Stimulated activated naive CD8-positive, alpha-beta T cell treated with anti-CD3 and anti-CD28 coated beads, Interleukin-15, amount 100 ng/mL, for 72 hours (primary cell): ENCODE measurements around the gene NKX6-2.
"Not testable (repeated sequence)": the region's sequence is repeated elsewhere in the genome, so short reads cannot be mapped to it uniquely, and the experiment has no call there.

Experiments used
- ATAC-seq: fragments of 150-1000 bp; cut with Tn5 transposase; 2 replicates; pipeline ENCODE4 v1.10.0; 2021; ENCODE audit warnings: mild to moderate bottlenecking, moderate library complexity
- DNase-seq, 2 donors: peaks; one replicate each; pipeline ENCODE4 v3.0.0; 2021 to 2022
- H3K27ac Mint-ChIP-seq, 2 donors: one replicate each; pipeline ENCODE4 v1.8.0; 2022; ENCODE audit warnings: mild to moderate bottlenecking in 2 of 2, mixed read lengths in 2 of 2, moderate library complexity in 2 of 2
- H3K27me3 Mint-ChIP-seq: one replicate; pipeline ENCODE4 v1.8.0; 2022; ENCODE audit warnings: mixed read lengths
- H3K4me1 Mint-ChIP-seq: one replicate; pipeline ENCODE4 v1.8.0; 2022; ENCODE audit warnings: mild to moderate bottlenecking, mixed read lengths
- H3K4me3 Mint-ChIP-seq, 2 donors: one replicate each; pipeline ENCODE4 v1.8.0; 2022; ENCODE audit warnings: mild to moderate bottlenecking in 2 of 2, mixed read lengths in 2 of 2, moderate library complexity in 1 of 2
- H3K9me3 Mint-ChIP-seq, 2 donors: one replicate each; pipeline ENCODE4 v1.8.0; 2022; ENCODE audit warnings: mixed read lengths in 2 of 2

The NKX6-2 gene

GRCh38 chr10:132792099-132792498, 6.2 kb upstream of the NKX6-2 start:
- not testable (repeated sequence) for H3K4me1 Mint-ChIP-seq, DNase-seq, H3K9me3 Mint-ChIP-seq, H3K27ac Mint-ChIP-seq, H3K4me3 Mint-ChIP-seq, ATAC-seq
- H3K27me3 Mint-ChIP-seq: peaks cover 57% of the 10 kb centered on the region

- H3K27ac Mint-ChIP-seq: no peak overlapping the region
- DNase-seq (no peak), ATAC-seq (peak; percentile 14)
- H3K27me3 Mint-ChIP-seq: peaks cover 57% of the 10 kb centered on the region
- no peak overlapping the region for H3K4me3 Mint-ChIP-seq
- H3K4me1 Mint-ChIP-seq: no peaks in the 10 kb centered on the region
- H3K9me3 Mint-ChIP-seq: no peaks in the 10 kb centered on the region
Observed at GRCh38 chr10:132790934-132791829, 5.2 kb upstream of the NKX6-2 start.

- H3K4me1 Mint-ChIP-seq: no peaks in the 10 kb centered on the region
- ATAC-seq (no peak), DNase-seq (no peak)
- H3K27me3 Mint-ChIP-seq: peaks cover 57% of the 10 kb centered on the region
- no peaks in the 10 kb centered on the region for H3K9me3 Mint-ChIP-seq
- no peak overlapping the region for H3K4me3 Mint-ChIP-seq
- no peak overlapping the region for H3K27ac Mint-ChIP-seq
Observed at GRCh38 chr10:132790470-132790869, 4.5 kb upstream of the NKX6-2 start.

GRCh38 chr10:132789659-132790148, 3.8 kb upstream of the NKX6-2 start:
- Mint-ChIP-seq H3K27ac (no peak overlapping the region), H3K9me3 (no peaks in the 10 kb centered on the region), H3K4me1 (no peaks in the 10 kb centered on the region), H3K27me3 (peaks cover 53% of the 10 kb centered on the region), H3K4me3 (no peak overlapping the region)
- DNase-seq: no peak
- peak; percentile 14 for ATAC-seq

GRCh38 chr10:132788831-132789219, 2.9 kb upstream of the NKX6-2 start:
- ATAC-seq (no peak), DNase-seq (no peak)
- no peak overlapping the region for H3K4me3 Mint-ChIP-seq
- H3K9me3 Mint-ChIP-seq: no peaks in the 10 kb centered on the region
- H3K27ac Mint-ChIP-seq: no peak overlapping the region
- H3K4me1 Mint-ChIP-seq: no peaks in the 10 kb centered on the region
- peaks cover 56% of the 10 kb centered on the region for H3K27me3 Mint-ChIP-seq

GRCh38 chr10:132788180-132788830, 2.4 kb upstream of the NKX6-2 start:
- DNase-seq: no peak
- peak overlapping the region in 1 of 2 donors; percentile 50 for H3K4me3 Mint-ChIP-seq

GRCh38 chr10:132787495-132788179, 1.7 kb upstream of the NKX6-2 start:
- Mint-ChIP-seq H3K4me3 (no peak overlapping the region), H3K27ac (no peak overlapping the region), H3K4me1 (no peaks in the 10 kb centered on the region), H3K9me3 (no peaks in the 10 kb centered on the region), H3K27me3 (peaks cover 57% of the 10 kb centered on the region)
- DNase-seq (no peak), ATAC-seq (peak; percentile 4)

More at GRCh38 chr10:132788180-132788830, 2.4 kb upstream of the NKX6-2 start:
- Mint-ChIP-seq H3K4me1 (no peaks in the 10 kb centered on the region), H3K9me3 (no peaks in the 10 kb centered on the region), H3K27ac (no peak overlapping the region), H3K27me3 (peaks cover 59% of the 10 kb centered on the region)
- ATAC-seq: no peak

GRCh38 chr10:132786884-132787494, 1.0 kb upstream of the NKX6-2 start:
- peak overlapping the region in 1 of 2 donors; percentile 13 for H3K4me3 Mint-ChIP-seq
- H3K9me3 Mint-ChIP-seq: no peaks in the 10 kb centered on the region
- ATAC-seq: no peak
- no peak for DNase-seq
- no peak overlapping the region for H3K27ac Mint-ChIP-seq
- H3K27me3 Mint-ChIP-seq: peaks cover 56% of the 10 kb centered on the region
- no peaks in the 10 kb centered on the region for H3K4me1 Mint-ChIP-seq

- Mint-ChIP-seq H3K9me3 (no peaks in the 10 kb centered on the region), H3K4me3 (no peak overlapping the region), H3K27me3 (peaks cover 54% of the 10 kb centered on the region), H3K27ac (no peak overlapping the region), H3K4me1 (no peaks in the 10 kb centered on the region)
- no peak for ATAC-seq
- no peak for DNase-seq
Observed at GRCh38 chr10:132786476-132786883, 533 bp upstream of the NKX6-2 start.

- H3K4me1 Mint-ChIP-seq: no peaks in the 10 kb centered on the region
- no peak overlapping the region for H3K27ac Mint-ChIP-seq
- DNase-seq (no peak), ATAC-seq (peak; percentile 19)
- no peaks in the 10 kb centered on the region for H3K9me3 Mint-ChIP-seq
- H3K4me3 Mint-ChIP-seq: no peak overlapping the region
- H3K27me3 Mint-ChIP-seq: peaks cover 40% of the 10 kb centered on the region
Observed at GRCh38 chr10:132784866-132785722, 853 bp downstream of the NKX6-2 start.

GRCh38 chr10:132783940-132784865, 1.7 kb downstream of the NKX6-2 start:
- H3K9me3 Mint-ChIP-seq: no peaks in the 10 kb centered on the region
- H3K4me3 Mint-ChIP-seq: no peak overlapping the region
- H3K27ac Mint-ChIP-seq: no peak overlapping the region

GRCh38 chr10:132783165-132783939, 2.6 kb downstream of the NKX6-2 start:
- no peak for ATAC-seq
- no peaks in the 10 kb centered on the region for H3K9me3 Mint-ChIP-seq

More at GRCh38 chr10:132783940-132784865, 1.7 kb downstream of the NKX6-2 start:
- Mint-ChIP-seq H3K4me1 (no peaks in the 10 kb centered on the region), H3K27me3 (peaks cover 31% of the 10 kb centered on the region)
- DNase-seq (no peak), ATAC-seq (no peak)

GRCh38 chr10:132781556-132781955, 4.4 kb downstream of the NKX6-2 start:
- no peaks in the 10 kb centered on the region for H3K9me3 Mint-ChIP-seq
- H3K27ac Mint-ChIP-seq: no peak overlapping the region
- DNase-seq (no peak), ATAC-seq (no peak)
- no peaks in the 10 kb centered on the region for H3K4me1 Mint-ChIP-seq
- H3K27me3 Mint-ChIP-seq: peaks cover 17% of the 10 kb centered on the region
- no peak overlapping the region for H3K4me3 Mint-ChIP-seq

More at GRCh38 chr10:132783165-132783939, 2.6 kb downstream of the NKX6-2 start:
- H3K4me1 Mint-ChIP-seq: no peaks in the 10 kb centered on the region
- no peak overlapping the region for H3K27ac Mint-ChIP-seq
- no peak overlapping the region for H3K4me3 Mint-ChIP-seq
- H3K27me3 Mint-ChIP-seq: peaks cover 23% of the 10 kb centered on the region
- no peak for DNase-seq
